WERI-Rb-1 (cell line): ENCODE measurements around the gene GRK3.

Experiments
- DNase-seq: peaks from one replicate; pipeline ENCODE4 v3.0.0-alpha.2; 2020
- H3K27ac ChIP-seq: fragments of 250-450 bp; sonication (Bioruptor Pico); 2 replicates; pipeline ENCODE4 v1.5.1; 2020; ENCODE audit warnings: mild to moderate bottlenecking, moderate library complexity
- H3K27me3 ChIP-seq: fragments of 250-450 bp; sonication (Bioruptor Pico); 2 replicates; pipeline ENCODE4 v1.5.1; 2021; ENCODE audit warnings: mild to moderate bottlenecking, low read depth, moderate library complexity; ENCODE audit not compliant: insufficient read depth, severe bottlenecking
- H3K36me3 ChIP-seq: fragments of 250-450 bp; sonication (Bioruptor Pico); 2 replicates; pipeline ENCODE4 v1.5.1; 2020; ENCODE audit warnings: mild to moderate bottlenecking, moderate library complexity
- H3K4me3 ChIP-seq: 2 replicates; pipeline ENCODE4 v1.5.1; 2011; ENCODE audit warnings: low read depth, mild to moderate bottlenecking, control low read depth, low read length
- H3K9me3 ChIP-seq: fragments of 250-450 bp; sonication (Bioruptor Pico); 2 replicates; pipeline ENCODE4 v1.5.1; 2021; ENCODE audit warnings: mild to moderate bottlenecking, moderate library complexity; ENCODE audit not compliant: severe bottlenecking
- TF ChIP-seq, protein P1 (sequence below): IDR thresholded peaks from 2 replicates; pipeline ENCODE4 v1.5.1; 2011; ENCODE audit warnings: low read depth, mild to moderate bottlenecking, control low read depth, inconsistent platforms, low read length

Gene GRK3

DNA sequence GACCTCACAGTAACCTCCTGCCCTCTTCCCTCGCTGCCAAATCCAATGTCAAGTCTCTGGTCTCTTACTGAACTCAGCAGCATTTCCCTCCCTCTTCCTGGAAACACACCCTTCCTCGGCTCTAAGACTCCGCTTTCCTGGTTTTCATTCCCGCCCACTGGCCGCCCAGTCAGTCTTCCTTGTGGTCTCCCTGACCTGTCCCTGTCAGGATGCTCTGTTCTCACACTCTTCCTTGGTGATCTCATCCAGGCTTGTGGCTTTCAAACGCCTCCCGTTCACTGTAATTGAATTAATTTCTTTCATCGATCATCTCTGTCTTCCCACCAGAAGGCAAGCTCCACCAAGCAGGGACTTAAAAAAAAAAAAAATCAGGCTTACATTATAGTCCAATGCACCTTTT lies 211.1 kb downstream of the GRK3 start:
- no peaks in the 10 kb centered on the region for H3K36me3 ChIP-seq
- DNase-seq: peak; percentile 64
- no peaks in the 10 kb centered on the region for H3K27me3 ChIP-seq
- TF ChIP-seq, protein P1, sequence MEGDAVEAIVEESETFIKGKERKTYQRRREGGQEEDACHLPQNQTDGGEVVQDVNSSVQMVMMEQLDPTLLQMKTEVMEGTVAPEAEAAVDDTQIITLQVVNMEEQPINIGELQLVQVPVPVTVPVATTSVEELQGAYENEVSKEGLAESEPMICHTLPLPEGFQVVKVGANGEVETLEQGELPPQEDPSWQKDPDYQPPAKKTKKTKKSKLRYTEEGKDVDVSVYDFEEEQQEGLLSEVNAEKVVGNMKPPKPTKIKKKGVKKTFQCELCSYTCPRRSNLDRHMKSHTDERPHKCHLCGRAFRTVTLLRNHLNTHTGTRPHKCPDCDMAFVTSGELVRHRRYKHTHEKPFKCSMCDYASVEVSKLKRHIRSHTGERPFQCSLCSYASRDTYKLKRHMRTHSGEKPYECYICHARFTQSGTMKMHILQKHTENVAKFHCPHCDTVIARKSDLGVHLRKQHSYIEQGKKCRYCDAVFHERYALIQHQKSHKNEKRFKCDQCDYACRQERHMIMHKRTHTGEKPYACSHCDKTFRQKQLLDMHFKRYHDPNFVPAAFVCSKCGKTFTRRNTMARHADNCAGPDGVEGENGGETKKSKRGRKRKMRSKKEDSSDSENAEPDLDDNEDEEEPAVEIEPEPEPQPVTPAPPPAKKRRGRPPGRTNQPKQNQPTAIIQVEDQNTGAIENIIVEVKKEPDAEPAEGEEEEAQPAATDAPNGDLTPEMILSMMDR: no peak
- no peak overlapping the region for H3K27ac ChIP-seq
- no peaks in the 10 kb centered on the region for H3K9me3 ChIP-seq
- no peak overlapping the region for H3K4me3 ChIP-seq

DNA sequence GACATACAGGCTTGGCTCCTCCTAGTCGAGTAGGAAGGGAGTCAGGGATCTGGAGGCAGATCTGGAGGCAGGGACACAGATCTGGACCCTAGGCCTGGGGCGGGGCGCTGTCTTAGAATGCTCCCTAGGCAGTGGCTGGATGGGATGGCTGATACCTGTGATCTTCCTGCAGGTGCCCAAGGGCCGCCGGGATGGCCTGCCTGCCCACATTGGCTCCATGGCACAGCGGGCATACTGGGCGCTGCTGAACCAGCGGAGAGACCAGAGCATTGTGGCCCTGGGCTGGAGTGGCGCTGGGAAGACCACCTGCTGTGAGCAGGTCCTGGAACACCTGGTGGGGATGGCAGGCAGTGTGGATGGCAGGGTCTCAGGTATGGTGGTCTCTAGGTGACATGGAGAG lies 212.9 kb downstream of the GRK3 start:
- Histone ChIP-seq H3K27me3 (no peaks in the 10 kb centered on the region), H3K4me3 (no peak overlapping the region), H3K27ac (no peak overlapping the region), H3K36me3 (no peaks in the 10 kb centered on the region), H3K9me3 (no peaks in the 10 kb centered on the region)
- no peak for DNase-seq
- TF ChIP-seq, protein P1: no peak

DNA sequence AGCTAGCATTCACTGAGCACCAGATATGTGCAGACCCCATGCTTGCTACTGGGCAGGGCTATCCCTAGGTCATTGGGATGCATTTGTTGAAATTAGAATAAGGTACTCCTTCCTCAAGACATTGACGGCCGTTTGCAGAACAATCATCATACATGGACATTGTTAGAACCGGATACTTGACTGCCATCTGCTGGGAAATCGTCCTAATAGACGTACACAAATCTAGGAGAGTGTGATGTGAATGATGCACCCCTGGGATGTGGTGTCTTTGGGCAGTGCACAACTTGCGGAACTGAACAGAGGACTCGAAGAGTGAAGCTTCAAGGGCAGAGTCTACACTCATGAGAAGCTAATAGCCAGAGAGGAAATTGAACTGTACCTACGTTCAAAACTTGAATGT lies 213.4 kb downstream of the GRK3 start:
- DNase-seq: peak; percentile 45
- Histone ChIP-seq H3K9me3 (no peaks in the 10 kb centered on the region), H3K4me3 (no peak overlapping the region)

More for the DNA sequence above, 213.4 kb downstream of the GRK3 start:
- TF ChIP-seq, protein P1: peak; percentile 54
- Histone ChIP-seq H3K27me3 (no peaks in the 10 kb centered on the region), H3K36me3 (no peaks in the 10 kb centered on the region), H3K27ac (no peak overlapping the region)
